Neutrophil (primary cell): ENCODE data around the gene EFNA5.

ENCODE experiments used
- H3K27ac ChIP-seq: fragments of 200-600 bp; sonication (generic); 2 replicates; pipeline ENCODE4 v1.5.1; 2016; ENCODE audit warnings: mild to moderate bottlenecking, moderate library complexity
- H3K27me3 ChIP-seq: fragments of 200-600 bp; sonication (generic); 2 replicates; pipeline ENCODE4 v1.6.0; 2016; ENCODE audit warnings: mild to moderate bottlenecking
- H3K36me3 ChIP-seq: fragments of 200-600 bp; sonication (generic); 2 replicates; pipeline ENCODE4 v1.5.1; 2017
- H3K4me1 ChIP-seq, 2 experiments: fragments of 200-600 bp in 1 of 2; sonication (generic) in 1 of 2; 1 replicate in 1 of 2; 2 replicates in 1 of 2; pipeline versions ENCODE4 v1.5.1 to v1.6.1; 2013 to 2016; ENCODE audit warnings: low read depth in 1 of 2, low read length in 1 of 2, mild to moderate bottlenecking in 1 of 2, moderate library complexity in 1 of 2; ENCODE audit not compliant: control insufficient read depth in 1 of 2, insufficient read depth in 1 of 2
- H3K4me3 ChIP-seq, 2 experiments: fragments of 200-600 bp in 1 of 2; sonication (generic) in 1 of 2; 1 replicate in 1 of 2; 2 replicates in 1 of 2; pipeline ENCODE4 v1.5.1; 2013 to 2016; ENCODE audit warnings: low read depth in 1 of 2, low read length in 1 of 2, mild to moderate bottlenecking in 1 of 2, moderate library complexity in 1 of 2
- H3K9me3 ChIP-seq: fragments of 200-600 bp; sonication (generic); 2 replicates; pipeline ENCODE4 v1.5.1; 2016
- TF ChIP-seq, protein P1 (sequence below): fragments of 200-600 bp; sonication (generic); IDR thresholded peaks from 2 replicates; pipeline ENCODE4 v1.5.1; 2016; ENCODE audit warnings: antibody characterized with exemption

EFNA5 gene

DNA sequence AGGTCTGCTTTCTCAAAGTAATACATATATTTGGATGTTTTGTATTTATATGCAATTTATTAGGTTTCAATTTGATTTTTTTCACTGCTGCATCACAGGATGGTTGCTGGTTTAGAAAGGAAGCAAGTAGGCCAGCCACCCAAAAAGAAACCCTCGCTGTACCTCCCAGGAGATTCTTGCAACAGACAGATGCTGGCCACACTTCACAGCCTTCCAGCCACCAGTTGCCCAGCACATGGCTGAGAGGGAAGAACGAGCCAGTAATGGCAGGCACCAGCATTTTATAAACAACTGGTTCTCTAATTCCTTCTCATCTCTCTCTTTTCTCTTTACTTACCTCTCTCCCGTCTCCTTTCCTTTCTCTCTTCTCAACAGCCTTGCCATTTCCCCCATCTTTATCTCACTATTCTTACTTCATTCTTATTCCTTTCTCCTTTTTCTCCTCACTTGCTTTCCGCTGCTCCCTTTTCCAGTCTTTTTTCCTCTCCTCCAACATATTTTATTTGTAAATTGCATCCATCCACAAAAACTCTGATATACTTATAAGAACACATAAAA, 38.9 kb downstream of the EFNA5 start:
- Histone ChIP-seq H3K27ac (no peak overlapping the region), H3K27me3 (no peaks in the 10 kb centered on the region), H3K4me3 (no peak overlapping the region), H3K4me1 (no peaks in the 10 kb centered on the region), H3K36me3 (no peaks in the 10 kb centered on the region), H3K9me3 (no peaks in the 10 kb centered on the region)
- TF ChIP-seq, protein P1, sequence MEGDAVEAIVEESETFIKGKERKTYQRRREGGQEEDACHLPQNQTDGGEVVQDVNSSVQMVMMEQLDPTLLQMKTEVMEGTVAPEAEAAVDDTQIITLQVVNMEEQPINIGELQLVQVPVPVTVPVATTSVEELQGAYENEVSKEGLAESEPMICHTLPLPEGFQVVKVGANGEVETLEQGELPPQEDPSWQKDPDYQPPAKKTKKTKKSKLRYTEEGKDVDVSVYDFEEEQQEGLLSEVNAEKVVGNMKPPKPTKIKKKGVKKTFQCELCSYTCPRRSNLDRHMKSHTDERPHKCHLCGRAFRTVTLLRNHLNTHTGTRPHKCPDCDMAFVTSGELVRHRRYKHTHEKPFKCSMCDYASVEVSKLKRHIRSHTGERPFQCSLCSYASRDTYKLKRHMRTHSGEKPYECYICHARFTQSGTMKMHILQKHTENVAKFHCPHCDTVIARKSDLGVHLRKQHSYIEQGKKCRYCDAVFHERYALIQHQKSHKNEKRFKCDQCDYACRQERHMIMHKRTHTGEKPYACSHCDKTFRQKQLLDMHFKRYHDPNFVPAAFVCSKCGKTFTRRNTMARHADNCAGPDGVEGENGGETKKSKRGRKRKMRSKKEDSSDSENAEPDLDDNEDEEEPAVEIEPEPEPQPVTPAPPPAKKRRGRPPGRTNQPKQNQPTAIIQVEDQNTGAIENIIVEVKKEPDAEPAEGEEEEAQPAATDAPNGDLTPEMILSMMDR: no peak

DNA sequence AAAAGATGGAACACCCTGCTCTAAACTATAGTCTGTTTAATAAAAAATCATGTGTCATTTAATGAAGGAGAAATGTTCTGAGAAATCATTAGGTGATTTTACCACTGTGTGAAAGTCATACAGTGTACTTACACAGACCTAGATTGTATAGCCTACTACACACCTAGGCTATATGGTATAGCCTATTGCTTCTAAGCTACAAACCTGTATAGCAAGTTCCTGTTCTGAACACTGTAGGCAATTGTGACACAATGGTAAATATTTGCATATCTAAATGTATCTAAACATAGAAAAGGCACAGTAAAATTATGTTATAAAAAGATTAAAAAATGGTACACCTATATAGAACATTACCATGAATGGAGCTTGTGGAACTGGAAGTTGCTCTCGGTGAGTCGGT, 40.6 kb downstream of the EFNA5 start:
- no peaks in the 10 kb centered on the region for H3K36me3 ChIP-seq
- no peaks in the 10 kb centered on the region for H3K9me3 ChIP-seq
- H3K27ac ChIP-seq: no peak overlapping the region
- no peak overlapping the region for H3K4me3 ChIP-seq
- no peaks in the 10 kb centered on the region for H3K4me1 ChIP-seq
- no peaks in the 10 kb centered on the region for H3K27me3 ChIP-seq
- TF ChIP-seq, protein P1: no peak

DNA sequence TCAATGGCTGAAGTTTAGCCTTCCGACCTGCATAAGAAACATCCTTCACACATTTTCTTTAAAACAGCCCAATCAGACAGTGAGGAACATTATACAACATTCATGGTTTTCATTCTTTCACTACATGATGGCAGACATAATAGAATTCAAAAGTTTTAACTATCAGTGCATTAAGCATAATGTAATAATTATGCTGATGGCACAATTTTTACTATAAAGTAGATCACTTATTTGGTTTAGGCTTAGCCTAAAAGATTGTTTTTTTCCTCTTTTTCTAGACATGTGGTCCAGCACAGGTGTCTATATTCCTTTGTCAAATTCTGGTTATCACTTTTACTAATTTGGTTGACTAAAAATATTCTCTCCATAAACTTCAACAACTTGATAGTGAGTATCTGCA, 46.5 kb downstream of the EFNA5 start:
- H3K4me1 ChIP-seq: no peaks in the 10 kb centered on the region
- no peak overlapping the region for H3K4me3 ChIP-seq
- TF ChIP-seq, protein P1: no peak
- H3K9me3 ChIP-seq: no peaks in the 10 kb centered on the region
- no peaks in the 10 kb centered on the region for H3K27me3 ChIP-seq
- no peak overlapping the region for H3K27ac ChIP-seq
- H3K36me3 ChIP-seq: no peaks in the 10 kb centered on the region

DNA sequence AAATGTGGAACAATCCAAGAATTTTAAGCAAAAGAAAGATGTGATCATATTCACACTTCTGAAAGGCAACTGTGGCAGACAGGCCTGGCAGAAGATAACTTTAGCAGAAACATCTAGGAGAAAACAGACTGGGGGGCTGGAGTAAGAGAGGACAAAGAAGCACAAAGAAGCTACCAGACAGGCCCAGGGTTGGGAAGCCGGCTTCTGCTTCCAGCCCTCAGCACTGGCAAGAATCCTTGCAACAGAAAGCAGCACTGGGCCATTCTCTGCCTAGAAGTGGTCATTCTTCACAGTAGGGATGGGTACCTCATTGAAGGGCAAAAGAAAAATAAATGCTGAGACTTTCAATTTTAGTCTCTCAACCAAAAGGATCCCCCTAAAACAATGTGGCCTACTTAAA, 49.6 kb downstream of the EFNA5 start:
- H3K27ac ChIP-seq: no peak overlapping the region
- TF ChIP-seq, protein P1: no peak
- no peak overlapping the region for H3K4me3 ChIP-seq
- no peaks in the 10 kb centered on the region for H3K36me3 ChIP-seq
- no peaks in the 10 kb centered on the region for H3K4me1 ChIP-seq
- H3K9me3 ChIP-seq: no peaks in the 10 kb centered on the region
- H3K27me3 ChIP-seq: no peaks in the 10 kb centered on the region

DNA sequence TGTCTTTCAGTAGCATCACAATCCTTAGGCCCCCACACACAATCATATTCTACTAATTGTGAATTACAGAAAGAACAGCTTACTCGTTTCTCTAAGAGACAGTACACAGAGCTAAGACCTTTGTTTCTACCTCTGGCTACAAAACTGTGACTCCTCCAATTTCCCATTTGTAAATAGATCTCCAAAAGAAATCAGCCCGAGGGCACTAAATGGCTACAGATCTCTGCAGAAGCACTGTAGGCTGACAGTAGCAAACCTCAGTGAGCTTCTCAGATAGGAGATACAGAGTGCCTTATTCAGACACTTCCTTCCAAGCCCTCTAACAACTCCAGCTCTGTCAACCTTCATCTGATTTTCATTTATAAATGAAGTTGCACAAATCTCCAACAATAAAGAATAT, 51.0 kb downstream of the EFNA5 start:
- TF ChIP-seq, protein P1: no peak
- Histone ChIP-seq H3K9me3 (no peaks in the 10 kb centered on the region), H3K27ac (no peak overlapping the region)

DNA sequence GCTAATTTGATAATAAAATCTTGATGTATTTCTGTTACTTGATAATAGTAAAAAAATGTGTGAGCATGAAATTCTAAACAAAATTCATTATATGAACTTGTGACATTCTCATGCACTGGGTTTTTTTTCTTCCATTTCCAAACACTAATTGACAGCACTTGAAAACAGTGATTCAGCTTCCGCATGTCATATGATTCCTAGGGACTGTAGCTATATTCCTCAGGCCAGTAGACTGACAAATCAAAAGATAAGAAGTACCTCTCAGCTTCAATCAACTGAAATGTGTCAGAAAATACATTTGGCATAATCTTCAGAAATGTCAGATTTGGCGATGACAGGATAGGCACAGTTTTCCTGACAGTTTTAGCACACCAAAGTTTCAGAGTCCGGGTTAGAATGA, 52.5 kb downstream of the EFNA5 start:
- Histone ChIP-seq H3K4me1 (no peaks in the 10 kb centered on the region), H3K27me3 (no peaks in the 10 kb centered on the region), H3K27ac (no peak overlapping the region), H3K36me3 (no peaks in the 10 kb centered on the region), H3K4me3 (no peak overlapping the region), H3K9me3 (no peaks in the 10 kb centered on the region)
- TF ChIP-seq, protein P1: no peak

More for the DNA sequence above, 51.0 kb downstream of the EFNA5 start:
- no peak overlapping the region for H3K4me3 ChIP-seq
- no peaks in the 10 kb centered on the region for H3K4me1 ChIP-seq
- no peaks in the 10 kb centered on the region for H3K27me3 ChIP-seq
- no peaks in the 10 kb centered on the region for H3K36me3 ChIP-seq
